ENCODE measurements around the gene EP300. TPM values are rescaled to one million over a fixed set of nuclear protein-coding genes. Genes with fewer than 3 reads are reported as not detected.

Gene EP300
- total and polyA plus RNA-seq, 12 donors = 5.8 to 41.7 (median 35.6) TPM

GRCh38 chr22:41092847-41093411, 537 bp downstream of the EP300 start:
- TF ChIP-seq CTCF (IDR thresholded peaks at IDR 0.05) = no peak
- H3K36me3 ChIP-seq = peaks cover 0 to 4% (median 0%) of the 10 kb centered on the region in 9 donors
- H3K27me3 ChIP-seq = no peaks in the 10 kb centered on the region
- H3K9me3 ChIP-seq = no peaks in the 10 kb centered on the region
- peak in 1 of 2 donors; percentile 29 for DNase-seq
- 0 to 1% methylated on average over 31 of the region's 31 CpGs for WGBS, 2 donors
- peak overlapping the region; percentile 100 for H3K27ac ChIP-seq
- peaks cover 0 to 54% (median 40%) of the 10 kb centered on the region in 9 donors for H3K4me1 ChIP-seq
- ATAC-seq = no peak
- intact Hi-C loops (cut with DNase I) = loop anchor here in 8 of 10 donors (1.0 to 10.0 kb wide), 7 partner anchors 70 to 192 kb away; partner anchors contain the start of genes RANGAP1 (in 2 of the 8) and RBX1 (in 2 of the 8)
- peak overlapping the region; percentile 73 to 100 (median 98) for H3K4me3 ChIP-seq

- Histone ChIP-seq H3K4me3 (peak overlapping the region in 9 of 10 donors; percentile 84 to 100 (median 98)), H3K36me3 (peaks cover 0 to 8% (median 0%) of the 10 kb centered on the region in 9 donors), H3K9me3 (no peaks in the 10 kb centered on the region), H3K27ac (peak overlapping the region in 2 of 10 donors; percentile 100), H3K4me1 (peaks cover 0 to 66% (median 48%) of the 10 kb centered on the region in 9 donors), H3K27me3 (no peaks in the 10 kb centered on the region)
- WGBS, 2 donors = 5% methylated on average over 5 of the region's 5 CpGs
- DNase-seq = no peak
- TF ChIP-seq CTCF (IDR thresholded peaks at IDR 0.05) = no peak
- intact Hi-C loops (cut with DNase I) = loop anchor here in 6 of 10 donors (5.0 to 10.0 kb wide), 5 partner anchors 72 to 191 kb away; partner anchors contain the start of genes RANGAP1 (in 2 of the 6) and RBX1 (in 2 of the 6)
- no peak for ATAC-seq
Measured at GRCh38 chr22:41094041-41094593, 1.7 kb downstream of the EP300 start.

DNA sequence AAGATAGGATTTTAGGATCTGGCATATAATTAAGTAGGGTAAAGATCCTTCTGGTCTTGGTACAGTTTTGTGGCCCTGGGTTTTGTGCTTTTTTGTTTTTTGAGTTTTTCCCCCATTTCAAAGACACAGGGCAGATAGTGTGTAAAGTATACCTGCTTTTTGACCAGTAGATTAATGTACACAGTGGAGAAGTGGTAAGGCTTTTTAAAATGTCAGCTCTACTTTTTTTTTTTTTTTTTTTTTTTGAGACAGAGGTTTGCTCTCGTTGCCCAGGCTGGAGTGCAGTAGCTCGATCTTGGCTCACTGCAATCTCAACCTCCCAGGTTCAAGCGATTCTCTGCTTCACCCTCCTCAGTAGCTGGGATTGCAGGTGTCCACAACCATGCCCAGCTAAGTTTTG, 4.0 kb downstream of the EP300 start:
- Histone ChIP-seq H3K9me3 (no peaks in the 10 kb centered on the region), H3K36me3 (peaks cover 0 to 27% (median 0%) of the 10 kb centered on the region in 9 donors), H3K4me3 (peak overlapping the region in 2 of 10 donors; percentile 1 to 85), H3K4me1 (peaks cover 0 to 83% (median 71%) of the 10 kb centered on the region in 9 donors), H3K27ac (no peak overlapping the region), H3K27me3 (no peaks in the 10 kb centered on the region)
- TF ChIP-seq CTCF (IDR thresholded peaks at IDR 0.05) = no peak
- DNase-seq (no peak), ATAC-seq (no peak)
- intact Hi-C loops (cut with DNase I) = loop anchor here in 3 of 10 donors (10.0 kb wide), 2 partner anchors 172 to 188 kb away; partner anchors contain the start of gene RANGAP1 (in 2 of the 3)
- 47 to 55% methylated on average over 3 of the region's 3 CpGs for WGBS, 2 donors

- Histone ChIP-seq H3K9me3 (no peaks in the 10 kb centered on the region), H3K27ac (no peak overlapping the region), H3K4me3 (no peak overlapping the region), H3K36me3 (peaks cover 0 to 27% (median 0%) of the 10 kb centered on the region in 9 donors), H3K4me1 (peaks cover 0 to 87% (median 74%) of the 10 kb centered on the region in 9 donors), H3K27me3 (no peaks in the 10 kb centered on the region)
- no peak for ATAC-seq
- WGBS, 2 donors = 82 to 87% methylated on average over 4 of the region's 4 CpGs
- TF ChIP-seq CTCF (IDR thresholded peaks at IDR 0.05) = no peak
- intact Hi-C loops (cut with DNase I) = loop anchor here in 3 of 10 donors (10.0 kb wide), 2 partner anchors 172 to 188 kb away; partner anchors contain the start of gene RANGAP1 (in 2 of the 3)
- no peak for DNase-seq
Measured at GRCh38 chr22:41096841-41097240, 4.4 kb downstream of the EP300 start.
